Heart right ventricle (tissue), 16 donors: ENCODE data around the gene PAX2. TPM values are rescaled to one million over a fixed set of nuclear protein-coding genes. Genes with fewer than 3 reads are reported as not detected.

Experiments used
- ATAC-seq, 8 donors: fragments of 200-7000 bp; cut with Tn5 transposase; one replicate each; pipeline ENCODE4 v1.9.1; 2020; ENCODE audit warnings: mild to moderate bottlenecking in 8 of 8, moderate library complexity in 8 of 8, moderate number of reproducible peaks in 1 of 8
- DNase-seq, 2 donors: peaks; one replicate each; pipeline ENCODE4 v3.0.0-alpha.2; 2020
- H3K27ac ChIP-seq, 10 donors: fragments of 200-600 bp; sonication (generic) in 2 of 10; one replicate each; pipeline versions ENCODE4 v1.5.0 to v1.8.0; 2020 to 2022; ENCODE audit warnings: mild to moderate bottlenecking in 3 of 10
- H3K27me3 ChIP-seq, 7 donors: fragments of 200-600 bp; one replicate each; pipeline ENCODE4 v1.8.0; 2021 to 2022; ENCODE audit warnings: mild to moderate bottlenecking in 2 of 7
- H3K36me3 ChIP-seq, 9 donors: fragments of 200-600 bp; sonication (generic) in 1 of 9; one replicate each; pipeline versions ENCODE4 v1.5.0 to v1.8.0; 2020 to 2022; ENCODE audit warnings: mild to moderate bottlenecking in 2 of 9
- H3K4me1 ChIP-seq, 9 donors: fragments of 200-600 bp; sonication (generic) in 1 of 9; one replicate each; pipeline versions ENCODE4 v1.5.0 to v1.8.0; 2020 to 2022; ENCODE audit warnings: mild to moderate bottlenecking in 4 of 9
- H3K4me3 ChIP-seq, 10 donors: fragments of 200-600 bp; sonication (generic) in 2 of 10; one replicate each; pipeline versions ENCODE4 v1.5.0 to v1.8.0; 2020 to 2022; ENCODE audit warnings: mild to moderate bottlenecking in 7 of 10, moderate library complexity in 2 of 10
- H3K9me3 ChIP-seq, 11 donors: fragments of 200-600 bp in 10 of 11; sonication (generic) in 2 of 11; one replicate each; pipeline versions ENCODE4 v1.5.0 to v1.8.0; 2013 to 2022; ENCODE audit warnings: mild to moderate bottlenecking in 2 of 11, control low read depth in 1 of 11, moderate library complexity in 1 of 11
- WGBS, 2 donors: extraction: QIAGEN DNeasy Blood & Tissue Kit; methylation state at CpG; one replicate each; pipeline ENCODE4 v1.1.7; 2013; ENCODE audit warnings: inconsistent platforms in 1 of 2; 5-methylcytosine and 5-hydroxymethylcytosine counted together
- intact Hi-C, 10 donors: fragments of 100-400 bp; cut with DNase I; formaldehyde crosslinking; loops; one replicate each; pipeline versions ENCODE4 v1.11.1 to v1.14.2; 2022
- polyA plus RNA-seq, 2 donors: library from polyadenylated mRNA; stranded (reverse); fragments of 200-250 nt; gene quantifications; one replicate each; pipeline ENCODE4 v1.2.3, GENCODE V29; 2013
- total RNA-seq, 10 donors: library from RNA; stranded (reverse); fragmentation: NEBNext Ultra II Directional in 3 of 10; extraction: Animal tissue kit (Norgen Biotek cat#: 25700) in 3 of 10; gene quantifications; one replicate each; pipeline versions ENCODE4 v1.2.1 to v1.2.4, GENCODE V29; 2021 to 2023
- TF ChIP-seq, protein P1 (sequence below), 9 donors: fragments of 200-600 bp; sonication (generic) in 2 of 9; IDR thresholded peaks; one replicate each; pipeline versions ENCODE4 v1.5.0 to v1.8.0; 2021 to 2022; ENCODE audit warnings: antibody characterized with exemption in 9 of 9, mild to moderate bottlenecking in 5 of 9, moderate library complexity in 1 of 9
- donor health status: Arrhythmogenic right ventricular cardiomyopathy.
- donor health status: ischemic (EF 13 %, LVEDD 7.1; RV severe dilation, severe dysfunction).
- donor health status: healthy with polysubstance abuse.
- donor health status: DM: no; HTN: yes; CAD: no.
- donor health status: DM: no; HTN: no; CAD: no.
- donor health status: ischemic (EF 25% LVEDD 6.9; RV normal size, moderate dysfunction).
- donor health status: ischemic (EF 25% LVEDD 5.7; RV mildly dilated, moderate dysfunction).
- donor health status: healthy.
- donor health status: DM: yes; HTN: yes; CAD: no.
- donor health status: Ischemic cardiomyopathy.
- donor health status: ischemic (EF 35%, LVEDD 5.7; RV mildly dilated, moderate dysfunction).
- donor health status: nonischemic (EF 11% LVEDD 7.7; RV severe dilation, severe dysfunction).
- donor health status: DM: yes; HTN: yes; CAD: no.
- donor health status: PGD.
- donor health status: ischemic (EF 29% LVEDD 5.4; RV normal size, mild dysfunction).
- donor health status: nonischemic (EF 23%, LVEDD 6.1; RV moderate dilation, normal function).

The PAX2 gene
- total and polyA plus RNA-seq, 12 donors, result not detected

- intact Hi-C loops, result loop anchor here in 4 of 10 donors (5.0 to 10.0 kb wide), 3 partner anchors 79 to 181 kb away; no protein-coding TSS in a partner anchor
- H3K27ac ChIP-seq, result no peak overlapping the region
- no peaks in the 10 kb centered on the region for H3K36me3 ChIP-seq
- TF ChIP-seq, protein P1, sequence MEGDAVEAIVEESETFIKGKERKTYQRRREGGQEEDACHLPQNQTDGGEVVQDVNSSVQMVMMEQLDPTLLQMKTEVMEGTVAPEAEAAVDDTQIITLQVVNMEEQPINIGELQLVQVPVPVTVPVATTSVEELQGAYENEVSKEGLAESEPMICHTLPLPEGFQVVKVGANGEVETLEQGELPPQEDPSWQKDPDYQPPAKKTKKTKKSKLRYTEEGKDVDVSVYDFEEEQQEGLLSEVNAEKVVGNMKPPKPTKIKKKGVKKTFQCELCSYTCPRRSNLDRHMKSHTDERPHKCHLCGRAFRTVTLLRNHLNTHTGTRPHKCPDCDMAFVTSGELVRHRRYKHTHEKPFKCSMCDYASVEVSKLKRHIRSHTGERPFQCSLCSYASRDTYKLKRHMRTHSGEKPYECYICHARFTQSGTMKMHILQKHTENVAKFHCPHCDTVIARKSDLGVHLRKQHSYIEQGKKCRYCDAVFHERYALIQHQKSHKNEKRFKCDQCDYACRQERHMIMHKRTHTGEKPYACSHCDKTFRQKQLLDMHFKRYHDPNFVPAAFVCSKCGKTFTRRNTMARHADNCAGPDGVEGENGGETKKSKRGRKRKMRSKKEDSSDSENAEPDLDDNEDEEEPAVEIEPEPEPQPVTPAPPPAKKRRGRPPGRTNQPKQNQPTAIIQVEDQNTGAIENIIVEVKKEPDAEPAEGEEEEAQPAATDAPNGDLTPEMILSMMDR (IDR thresholded peaks at IDR 0.05), result no peak
- ATAC-seq (no peak), DNase-seq (no peak)
- peaks cover 74 to 100% (median 100%) of the 10 kb centered on the region in 7 donors for H3K27me3 ChIP-seq
- peaks cover 15 to 65% (median 47%) of the 10 kb centered on the region in 9 donors for H3K4me1 ChIP-seq
- peak overlapping the region in 8 of 10 donors; percentile 18 to 47 (median 34) for H3K4me3 ChIP-seq
- H3K9me3 ChIP-seq, result no peaks in the 10 kb centered on the region
- 1 to 3% methylated on average over 49 to 54 of the region's 54 CpGs for WGBS, 2 donors
Observed at GRCh38 chr10:100745882-100746783, 751 bp downstream of the PAX2 start.

DNA sequence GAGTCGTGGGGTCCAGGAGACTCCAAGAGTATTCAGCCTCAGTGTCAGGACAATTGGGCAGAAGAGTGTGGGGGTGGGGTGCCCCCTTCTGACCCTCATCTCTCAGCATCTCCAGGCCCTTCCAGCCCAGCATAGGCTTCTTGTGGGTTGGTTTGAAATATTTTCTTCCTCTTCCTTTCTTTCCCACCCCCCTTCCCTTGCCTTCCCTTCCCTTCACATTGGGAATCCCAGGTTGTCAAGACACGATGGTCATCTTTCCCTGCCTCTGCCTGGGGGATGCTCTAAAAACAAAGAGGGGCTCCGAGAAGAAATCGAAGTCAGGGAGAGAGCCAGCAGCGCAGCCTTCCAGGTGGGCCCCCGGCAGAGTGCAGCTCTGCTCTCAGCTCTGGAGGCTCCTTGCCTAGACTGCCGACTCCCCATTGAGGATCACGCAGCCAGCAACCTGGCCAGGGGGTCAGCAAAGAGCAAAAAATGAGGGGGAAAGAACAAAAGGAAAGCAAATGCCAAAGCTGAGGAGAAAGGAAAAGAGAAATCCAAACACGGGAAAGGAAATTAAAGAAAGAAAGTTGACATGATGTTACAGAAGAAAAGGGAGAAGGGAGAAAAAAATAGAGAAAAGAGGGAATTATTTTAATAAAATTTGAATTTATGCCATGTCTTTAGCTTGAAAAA lies 1.5 kb downstream of the PAX2 start:
- intact Hi-C loops, result loop anchor here in 4 of 10 donors (5.0 to 10.0 kb wide), 3 partner anchors 80 to 182 kb away; no protein-coding TSS in a partner anchor
- TF ChIP-seq, protein P1 (IDR thresholded peaks at IDR 0.05), result no peak
- H3K27me3 ChIP-seq, result peaks cover 72 to 100% (median 100%) of the 10 kb centered on the region in 7 donors

GRCh38 chr10:100747456-100748230 lies 2.3 kb downstream of the PAX2 start:
- 2 to 4% methylated on average over 54 to 57 of the region's 57 CpGs for WGBS, 2 donors
- peaks cover 64 to 100% (median 100%) of the 10 kb centered on the region in 7 donors for H3K27me3 ChIP-seq
- intact Hi-C loops, result loop anchor here in 4 of 10 donors (5.0 to 10.0 kb wide), 3 partner anchors 80 to 183 kb away; no protein-coding TSS in a partner anchor
- H3K36me3 ChIP-seq, result no peaks in the 10 kb centered on the region
- H3K27ac ChIP-seq, result no peak overlapping the region
- H3K9me3 ChIP-seq, result no peaks in the 10 kb centered on the region
- peaks cover 15 to 58% (median 44%) of the 10 kb centered on the region in 9 donors for H3K4me1 ChIP-seq
- no peak for DNase-seq
- ATAC-seq, result no peak
- H3K4me3 ChIP-seq, result peak overlapping the region in 7 of 10 donors; percentile 16 to 46 (median 30)
- TF ChIP-seq, protein P1 (IDR thresholded peaks at IDR 0.05), result no peak

More for the DNA sequence above, 1.5 kb downstream of the PAX2 start:
- ATAC-seq (no peak), DNase-seq (no peak)
- WGBS, 2 donors, result 4 to 10% methylated on average over 9 of the region's 9 CpGs
- peaks cover 15 to 63% (median 47%) of the 10 kb centered on the region in 9 donors for H3K4me1 ChIP-seq
- no peaks in the 10 kb centered on the region for H3K36me3 ChIP-seq
- H3K9me3 ChIP-seq, result no peaks in the 10 kb centered on the region
- H3K27ac ChIP-seq, result no peak overlapping the region
- H3K4me3 ChIP-seq, result no peak overlapping the region
